ENCODE data around the gene CNGB1. TPM values are rescaled to one million over a fixed set of nuclear protein-coding genes. Genes with fewer than 3 reads are reported as not detected.
"Not testable (repeated sequence)": the region's sequence is repeated elsewhere in the genome, so short reads cannot be mapped to it uniquely, and the experiment has no call there.

The CNGB1 gene
- total RNA-seq, 1 donor from 2014 or later: 0.19 TPM

DNA sequence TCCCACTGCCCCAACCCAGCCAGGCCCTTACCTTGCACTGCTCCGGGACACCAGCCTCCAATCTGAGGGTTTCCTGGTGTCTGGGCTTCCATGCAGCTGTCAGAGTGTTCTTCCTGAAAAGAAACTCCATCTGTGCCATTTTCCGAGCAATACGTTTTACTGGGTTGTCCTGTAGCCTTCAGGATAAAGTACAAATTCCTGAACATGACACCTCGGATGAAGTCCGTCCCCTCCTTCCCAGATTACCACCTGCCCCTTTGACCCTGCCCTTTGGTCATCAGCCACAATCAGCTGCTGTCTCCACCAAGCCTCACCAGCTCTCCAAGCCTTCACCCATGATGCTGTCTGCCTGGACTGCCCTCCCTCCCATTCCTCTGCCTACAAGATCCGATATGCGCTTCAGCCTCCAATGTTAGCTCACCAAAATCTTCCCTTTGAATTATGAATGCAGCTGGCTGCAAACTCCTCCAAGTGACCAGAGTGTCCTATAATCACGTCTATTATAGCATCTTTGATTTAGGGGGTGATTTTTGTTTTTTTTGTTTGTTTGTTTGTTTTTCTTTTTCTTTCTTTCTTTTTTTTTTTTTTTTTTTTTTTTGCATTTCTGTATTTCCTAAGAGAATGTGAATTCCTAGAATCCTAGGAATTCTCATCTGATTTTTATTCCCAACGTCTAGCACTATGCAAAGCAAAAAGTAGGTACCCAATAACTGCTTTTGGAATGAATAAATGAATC lies 108.1 kb downstream of the CNGB1 start:
- H3K4me3 Mint-ChIP-seq: no peak overlapping the region
- no peaks in the 10 kb centered on the region for H3K36me3 Mint-ChIP-seq
- DNase-seq (ENCODE audit: extremely low spot score, unreplicated experiment): no peak
- H3K9me3 Mint-ChIP-seq: no peaks in the 10 kb centered on the region
- H3K4me1 Mint-ChIP-seq (ENCODE audit: unreplicated experiment): peaks cover 26% of the 10 kb centered on the region
- TF ChIP-seq, protein P1, sequence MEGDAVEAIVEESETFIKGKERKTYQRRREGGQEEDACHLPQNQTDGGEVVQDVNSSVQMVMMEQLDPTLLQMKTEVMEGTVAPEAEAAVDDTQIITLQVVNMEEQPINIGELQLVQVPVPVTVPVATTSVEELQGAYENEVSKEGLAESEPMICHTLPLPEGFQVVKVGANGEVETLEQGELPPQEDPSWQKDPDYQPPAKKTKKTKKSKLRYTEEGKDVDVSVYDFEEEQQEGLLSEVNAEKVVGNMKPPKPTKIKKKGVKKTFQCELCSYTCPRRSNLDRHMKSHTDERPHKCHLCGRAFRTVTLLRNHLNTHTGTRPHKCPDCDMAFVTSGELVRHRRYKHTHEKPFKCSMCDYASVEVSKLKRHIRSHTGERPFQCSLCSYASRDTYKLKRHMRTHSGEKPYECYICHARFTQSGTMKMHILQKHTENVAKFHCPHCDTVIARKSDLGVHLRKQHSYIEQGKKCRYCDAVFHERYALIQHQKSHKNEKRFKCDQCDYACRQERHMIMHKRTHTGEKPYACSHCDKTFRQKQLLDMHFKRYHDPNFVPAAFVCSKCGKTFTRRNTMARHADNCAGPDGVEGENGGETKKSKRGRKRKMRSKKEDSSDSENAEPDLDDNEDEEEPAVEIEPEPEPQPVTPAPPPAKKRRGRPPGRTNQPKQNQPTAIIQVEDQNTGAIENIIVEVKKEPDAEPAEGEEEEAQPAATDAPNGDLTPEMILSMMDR (conservative IDR thresholded peaks at IDR 0.05): no peak
- H3K27me3 Mint-ChIP-seq: peaks cover 6% of the 10 kb centered on the region
- H3K27ac Mint-ChIP-seq: peak overlapping the region; percentile 42

DNA sequence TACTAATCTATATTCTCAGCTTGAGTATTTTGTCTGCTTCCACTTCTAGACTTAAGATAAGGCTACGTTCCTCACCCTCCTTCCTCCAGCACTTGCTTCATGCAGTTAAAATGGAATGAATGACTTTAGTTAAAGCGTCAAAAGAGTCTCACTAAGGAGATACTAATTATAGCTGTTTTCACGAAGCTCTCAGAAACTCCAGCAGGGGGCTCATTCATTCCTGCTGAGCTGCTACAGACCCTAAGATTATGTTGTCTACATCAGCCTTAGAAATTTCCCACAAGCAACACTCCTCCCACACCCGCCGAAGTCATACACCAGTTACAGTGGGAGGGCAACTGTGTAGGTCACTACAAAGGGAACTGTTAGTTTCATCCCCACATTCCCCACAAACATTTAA lies 111.6 kb downstream of the CNGB1 start:
- no peak for DNase-seq (ENCODE audit: extremely low spot score, unreplicated experiment)
- TF ChIP-seq, protein P1 (conservative IDR thresholded peaks at IDR 0.05): peak; percentile 69
- peaks cover 6% of the 10 kb centered on the region for H3K27me3 Mint-ChIP-seq

DNA sequence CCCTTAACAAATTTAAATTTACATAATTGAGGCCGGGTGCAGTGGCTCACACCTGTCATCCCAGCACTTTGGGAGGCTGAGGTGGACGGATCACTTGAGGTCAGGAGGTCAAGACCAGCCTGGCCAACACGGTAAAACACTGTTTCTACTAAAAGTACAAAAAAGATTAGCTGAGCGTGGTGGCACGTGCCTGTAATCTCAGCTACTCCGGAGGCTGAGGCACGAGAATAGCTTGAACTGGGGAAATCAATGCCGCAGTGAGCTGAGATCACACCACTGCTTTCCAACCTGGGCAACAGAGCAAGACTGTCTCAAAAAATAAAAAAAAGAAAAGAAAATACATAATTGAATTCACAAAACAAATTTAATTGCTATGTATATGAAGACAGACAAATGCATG lies 112.3 kb downstream of the CNGB1 start:
- Mint-ChIP-seq H3K9me3 (no peaks in the 10 kb centered on the region), H3K36me3 (no peaks in the 10 kb centered on the region), H3K4me3 (no peak overlapping the region), H3K4me1 (ENCODE audit: unreplicated experiment) (peaks cover 17% of the 10 kb centered on the region), H3K27me3 (peaks cover 6% of the 10 kb centered on the region), H3K27ac (no peak overlapping the region)
- TF ChIP-seq, protein P1 (conservative IDR thresholded peaks at IDR 0.05): no peak
- no peak for DNase-seq (ENCODE audit: extremely low spot score, unreplicated experiment)

More for the DNA sequence above, 111.6 kb downstream of the CNGB1 start:
- Mint-ChIP-seq H3K9me3 (no peaks in the 10 kb centered on the region), H3K36me3 (no peaks in the 10 kb centered on the region), H3K27ac (no peak overlapping the region), H3K4me3 (no peak overlapping the region), H3K4me1 (ENCODE audit: unreplicated experiment) (peaks cover 20% of the 10 kb centered on the region)

DNA sequence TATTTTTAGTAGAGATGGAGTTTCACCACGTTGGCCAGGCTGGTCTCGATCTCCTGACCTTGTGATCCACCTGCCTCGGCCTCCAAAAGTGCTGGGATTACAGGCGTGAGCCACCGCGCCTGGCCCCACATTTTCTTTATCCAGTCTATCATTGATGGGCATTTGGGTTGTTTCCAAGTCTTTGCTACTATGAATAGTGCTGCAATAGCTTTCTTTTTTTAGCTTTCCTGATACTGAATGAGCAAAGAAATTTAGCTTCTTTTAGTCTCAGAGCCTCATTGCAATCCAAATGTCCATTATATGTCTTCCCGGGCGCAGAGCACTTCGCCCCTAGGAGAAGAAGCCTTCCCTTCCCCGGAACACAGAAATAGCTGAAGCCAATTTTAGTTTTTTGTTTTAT lies 112.9 kb downstream of the CNGB1 start:
- not testable (repeated sequence) for H3K9me3 Mint-ChIP-seq; H3K4me3 Mint-ChIP-seq; H3K36me3 Mint-ChIP-seq; DNase-seq (ENCODE audit: extremely low spot score, unreplicated experiment); H3K27ac Mint-ChIP-seq; H3K27me3 Mint-ChIP-seq
- peaks cover 11% of the 10 kb centered on the region for H3K4me1 Mint-ChIP-seq (ENCODE audit: unreplicated experiment)

DNA sequence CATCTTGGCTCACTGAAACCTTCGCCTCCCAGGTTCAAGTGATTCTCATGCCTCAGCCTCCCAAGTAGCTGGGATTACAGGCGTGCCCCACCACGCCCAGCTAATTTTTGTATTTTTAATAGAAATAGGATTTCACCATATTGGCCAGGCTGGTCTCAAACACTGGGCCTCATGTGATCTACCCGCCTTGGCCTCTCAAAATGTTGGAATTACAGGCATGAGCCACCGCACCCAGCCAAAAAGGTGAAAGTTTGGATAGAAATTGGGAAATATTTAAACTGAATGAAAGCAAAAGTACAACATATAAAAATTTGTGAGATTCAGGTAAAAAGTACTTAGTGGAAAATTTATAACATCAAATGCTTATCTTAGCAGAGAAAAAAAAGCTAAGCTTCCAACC lies 115.7 kb downstream of the CNGB1 start:
- Mint-ChIP-seq H3K27ac (no peak overlapping the region), H3K4me3 (no peak overlapping the region)
- TF ChIP-seq, protein P1 (conservative IDR thresholded peaks at IDR 0.05): no peak

DNA sequence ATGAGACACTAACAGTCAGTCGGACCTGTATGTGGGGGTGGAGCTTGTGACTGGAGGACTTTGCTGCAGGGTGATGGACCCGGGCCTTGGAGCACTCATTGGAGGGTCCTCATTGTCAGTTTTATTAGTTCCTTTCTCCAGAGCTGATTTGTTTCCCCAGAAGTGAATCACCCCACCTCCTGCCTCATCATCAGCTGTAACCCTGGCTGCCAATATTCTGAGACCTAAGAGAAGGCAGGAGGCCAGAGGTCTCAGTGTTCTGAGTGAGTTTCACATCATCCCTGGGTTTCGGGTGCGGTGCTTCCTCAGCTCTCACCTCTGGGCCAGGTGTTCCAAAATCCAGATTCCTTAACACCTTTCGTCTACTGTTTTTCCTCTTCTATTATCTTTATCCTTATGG lies 118.7 kb downstream of the CNGB1 start:
- Mint-ChIP-seq H3K27me3 (peaks cover 8% of the 10 kb centered on the region), H3K27ac (no peak overlapping the region), H3K36me3 (no peaks in the 10 kb centered on the region), H3K4me1 (ENCODE audit: unreplicated experiment) (no peaks in the 10 kb centered on the region), H3K4me3 (no peak overlapping the region), H3K9me3 (no peaks in the 10 kb centered on the region)
- TF ChIP-seq, protein P1 (conservative IDR thresholded peaks at IDR 0.05): no peak
- no peak for DNase-seq (ENCODE audit: extremely low spot score, unreplicated experiment)

More for the DNA sequence above, 115.7 kb downstream of the CNGB1 start:
- H3K27me3 Mint-ChIP-seq: peaks cover 11% of the 10 kb centered on the region
- H3K9me3 Mint-ChIP-seq: no peaks in the 10 kb centered on the region
- no peak for DNase-seq (ENCODE audit: extremely low spot score, unreplicated experiment)
- H3K36me3 Mint-ChIP-seq: no peaks in the 10 kb centered on the region
- H3K4me1 Mint-ChIP-seq (ENCODE audit: unreplicated experiment): peaks cover 5% of the 10 kb centered on the region

Data from type B pancreatic cell (in vitro differentiated cells).